H1 (cell line): ENCODE results near the gene RAB39B. TPM values are rescaled to one million over a fixed set of nuclear protein-coding genes. Genes with fewer than 3 reads are reported as not detected.

Source experiments
- CTCF ChIA-PET: fragments of 300-600 bp; sonication (Branson Sonifier 250); formaldehyde crosslinking; loops from one replicate; lab custom pipeline; 2021; ENCODE audit not compliant: partially characterized antibody; lab: Charles Lee
- POLR2A ChIA-PET: fragments of 300-600 bp; sonication (Branson Sonifier 250); formaldehyde crosslinking; loops from one replicate; lab custom pipeline; 2021; ENCODE audit warnings: inconsistent platforms; ENCODE audit not compliant: partially characterized antibody; lab: Charles Lee
- DNase-seq, 2 experiments: peaks; one replicate each; pipeline versions ENCODE4 v3.0.0 to v3.0.0-alpha.2; 2010 to 2022; ENCODE audit warnings: low spot score in 2 of 2, low read depth in 1 of 2, mixed read lengths in 1 of 2
- FAIRE-seq: peaks from 2 replicates; lab custom pipeline; 2011; peaks lifted over from hg19 to GRCh38; lab: Jason Lieb, UNC
- H2AFZ ChIP-seq: 2 replicates; pipeline ENCODE4 v1.8.1; 2012; ENCODE audit warnings: low read length, inconsistent platforms
- H2AK5ac ChIP-seq: 2 replicates; pipeline ENCODE4 v1.6.1; 2013; ENCODE audit warnings: low read depth, low read length
- H2BK120ac ChIP-seq: replicated peaks from 2 replicates; pipeline ENCODE3; 2013; ENCODE audit warnings: low read depth, low read length, inconsistent platforms
- H2BK12ac ChIP-seq: 2 replicates; pipeline ENCODE4 v1.6.1; 2013; ENCODE audit warnings: low read depth, low read length
- H2BK15ac ChIP-seq: 2 replicates; pipeline ENCODE4 v1.6.1; 2013; ENCODE audit warnings: low read length
- H2BK20ac ChIP-seq: 2 replicates; pipeline ENCODE4 v1.6.1; 2013; ENCODE audit warnings: low read length
- H2BK5ac ChIP-seq: 2 replicates; pipeline ENCODE4 v1.6.1; 2013; ENCODE audit warnings: low read depth, low read length
- H3K14ac ChIP-seq: 2 replicates; pipeline ENCODE4 v1.6.1; 2013; ENCODE audit warnings: inconsistent platforms; ENCODE audit not compliant: insufficient read length
- H3K18ac ChIP-seq: 2 replicates; pipeline ENCODE4 v1.6.1; 2013; ENCODE audit warnings: low read length; ENCODE audit errors: extremely low read depth
- H3K23ac ChIP-seq: 2 replicates; pipeline ENCODE4 v1.6.1; 2013; ENCODE audit warnings: inconsistent platforms; ENCODE audit not compliant: insufficient read length
- H3K23me2 ChIP-seq: 2 replicates; pipeline ENCODE4 v1.6.1; 2013; ENCODE audit warnings: low read depth, low read length
- H3K27ac ChIP-seq: 2 replicates; pipeline ENCODE4 v1.6.1; 2011; ENCODE audit warnings: low read depth, low read length, inconsistent platforms
- H3K27me3 ChIP-seq, 4 experiments: replicated peaks in 1 of 4; 1 replicate in 1 of 4; 2 replicates in 3 of 4; pipeline versions ENCODE4 v1.6.1 to v1.8.1; 2011 to 2013; ENCODE audit warnings: low read length in 3 of 4, mild to moderate bottlenecking in 3 of 4, inconsistent platforms in 2 of 4, mixed read lengths in 2 of 4, moderate library complexity in 1 of 4; ENCODE audit not compliant: control insufficient read depth in 3 of 4, insufficient read depth in 3 of 4; ENCODE audit errors: extremely low read depth in 1 of 4
- H3K36me3 ChIP-seq, 4 experiments: 2 replicates each; pipeline versions ENCODE4 v1.6.1 to v1.8.1; 2011 to 2013; ENCODE audit warnings: mild to moderate bottlenecking in 4 of 4, low read length in 3 of 4, moderate library complexity in 2 of 4, control low read depth in 1 of 4, inconsistent platforms in 1 of 4; ENCODE audit not compliant: insufficient read depth in 4 of 4, control insufficient read depth in 2 of 4
- H3K4ac ChIP-seq: replicated peaks from 2 replicates; pipeline ENCODE3; 2013; ENCODE audit warnings: low read length, low read depth, mixed read lengths, inconsistent platforms; ENCODE audit not compliant: insufficient read length
- H3K4me1 ChIP-seq, 4 experiments: replicated peaks in 1 of 4; 1 replicate in 1 of 4; 2 replicates in 3 of 4; pipeline versions ENCODE4 v1.6.1 to v1.8.1; 2011 to 2013; ENCODE audit warnings: low read length in 3 of 4, inconsistent platforms in 2 of 4, mixed read lengths in 1 of 4; ENCODE audit not compliant: insufficient read depth in 4 of 4, control insufficient read depth in 3 of 4
- H3K4me2 ChIP-seq, 2 experiments: 2 replicates each; pipeline versions ENCODE4 v1.6.1 to v1.8.1; 2011 to 2013; ENCODE audit warnings: low read depth in 2 of 2, low read length in 2 of 2, control low read depth in 1 of 2, inconsistent platforms in 1 of 2, mild to moderate bottlenecking in 1 of 2; ENCODE audit not compliant: insufficient read depth in 1 of 2
- H3K4me3 ChIP-seq, 4 experiments: fragments of 200-600, 300-600 bp in 1 of 4; sonication (generic), shearing (Covaris generic), sonication (Bioruptor Twin) in 1 of 4; 2 replicates each; pipeline versions ENCODE4 v1.5.1 to v1.8.1; 2011 to 2016; ENCODE audit warnings: low read length in 4 of 4, low read depth in 3 of 4, control low read depth in 2 of 4, inconsistent platforms in 2 of 4, mild to moderate bottlenecking in 2 of 4, mixed read lengths in 1 of 4, moderate library complexity in 1 of 4; ENCODE audit not compliant: insufficient read depth in 2 of 4; ENCODE audit errors: extremely low read depth in 1 of 4
- H3K56ac ChIP-seq: replicated peaks from 2 replicates; pipeline ENCODE3; 2013; ENCODE audit warnings: low read depth, mild to moderate bottlenecking, mixed read lengths, low read length, inconsistent platforms; ENCODE audit not compliant: insufficient read length
- H3K79me1 ChIP-seq: 2 replicates; pipeline ENCODE4 v1.6.1; 2013; ENCODE audit warnings: low read depth, low read length, control low read depth
- H3K79me2 ChIP-seq, 2 experiments: 2 replicates each; pipeline versions ENCODE4 v1.6.1 to v1.8.1; 2012 to 2013; ENCODE audit warnings: low read length in 2 of 2, mild to moderate bottlenecking in 2 of 2, inconsistent platforms in 1 of 2; ENCODE audit not compliant: insufficient read depth in 2 of 2, control insufficient read depth in 1 of 2
- H3K9ac ChIP-seq, 4 experiments: replicated peaks in 1 of 4; 1 replicate in 1 of 4; 2 replicates in 3 of 4; pipeline versions ENCODE4 v1.6.1 to v1.8.1; 2011 to 2013; ENCODE audit warnings: low read depth in 3 of 4, low read length in 3 of 4, control low read depth in 2 of 4, mild to moderate bottlenecking in 2 of 4, moderate library complexity in 2 of 4, inconsistent platforms in 1 of 4; ENCODE audit errors: extremely low read depth in 1 of 4
- H3K9me3 ChIP-seq, 2 experiments: 2 replicates each; pipeline versions ENCODE4 v1.6.1 to v1.8.1; 2012 to 2013; ENCODE audit warnings: mild to moderate bottlenecking in 2 of 2, moderate library complexity in 2 of 2, control low read depth in 1 of 2, inconsistent platforms in 1 of 2, low read depth in 1 of 2, low read length in 1 of 2, mixed read lengths in 1 of 2; ENCODE audit not compliant: insufficient read depth in 2 of 2
- H4K20me1 ChIP-seq, 2 experiments: replicated peaks in 1 of 2; 2 replicates each; pipeline versions ENCODE3 to v1.8.1; 2011 to 2013; ENCODE audit warnings: inconsistent platforms in 2 of 2, low read length in 2 of 2, mild to moderate bottlenecking in 1 of 2; ENCODE audit not compliant: insufficient read depth in 2 of 2, control insufficient read depth in 1 of 2
- H4K5ac ChIP-seq: 2 replicates; pipeline ENCODE4 v1.6.1; 2013; ENCODE audit warnings: low read length, low read depth, mixed read lengths, inconsistent platforms; ENCODE audit not compliant: insufficient read length
- H4K8ac ChIP-seq: 2 replicates; pipeline ENCODE4 v1.8.0; 2013; ENCODE audit warnings: mild to moderate bottlenecking, moderate library complexity, low read length, inconsistent platforms; ENCODE audit not compliant: insufficient read depth; ENCODE audit errors: extremely low read depth
- H4K91ac ChIP-seq: replicated peaks from 2 replicates; pipeline ENCODE3; 2013; ENCODE audit warnings: low read length, mixed read lengths, inconsistent platforms; ENCODE audit not compliant: insufficient read length
- ASH2L ChIP-seq: fragments of 200-600, 300-600 bp; sonication (generic); IDR thresholded peaks from one replicate; pipeline ENCODE4 v1.7.1; 2017; ENCODE audit warnings: low read length
- RAD21 ChIP-seq, 2 experiments: IDR thresholded peaks in 1 of 2; conservative IDR thresholded peaks in 1 of 2; 2 replicates each; pipeline ENCODE4 v1.6.1; 2011; ENCODE audit warnings: low read depth in 2 of 2, low read length in 2 of 2, improper control_type of control experiment in 1 of 2, inconsistent platforms in 1 of 2, mild to moderate bottlenecking in 1 of 2, moderate library complexity in 1 of 2
- RBBP5 ChIP-seq: IDR thresholded peaks from 2 replicates; pipeline ENCODE4 v1.7.1; 2012; ENCODE audit warnings: low read depth, mild to moderate bottlenecking, inconsistent platforms, low read length, moderate library complexity, borderline replicate concordance
- WGBS, 2 experiments: shearing (Covaris generic) in 1 of 2; methylation state at CpG; one replicate each; pipeline versions ENCODE4 v1.1.6 to v1.1.7; 2013 to 2015; ENCODE audit warnings: low lambda C conversion rate in 2 of 2, mixed read lengths in 2 of 2, inconsistent platforms in 1 of 2, low coverage in 1 of 2, missing lambda C conversion rate in 1 of 2; ENCODE audit not compliant: insufficient replicate concordance in 2 of 2, insufficient coverage in 1 of 2, insufficient read length in 1 of 2; ENCODE audit errors: extremely low coverage in 1 of 2, missing lambda C conversion rate in 1 of 2; 5-methylcytosine and 5-hydroxymethylcytosine counted together
- polyA plus RNA-seq, 7 experiments: library from polyadenylated mRNA; depleted of rRNA in 3 of 7; stranded (reverse) in 5 of 7; unstranded in 2 of 7; fragments of >200 nt in 5 of 7; fragments of 200-250 nt in 2 of 7; gene quantifications; 1 replicate in 5 of 7; 2 replicates in 1 of 7; 4 replicates in 1 of 7; pipeline versions ENCODE4 v1.2.1 to v1.2.3, GENCODE V29; 2011 to 2013; ENCODE audit warnings: missing spikeins in 2 of 7, mixed read lengths in 2 of 7
- total RNA-seq: library from RNA; stranded (reverse); fragmentation: NEBNext Ultra II Directional; extraction: Animal tissue kit (Norgen Biotek cat#: 25700); gene quantifications from 2 replicates; pipeline ENCODE4 v1.2.1, GENCODE V29; 2021

RAB39B gene
- total and polyA plus RNA-seq, 2 of the 8 experiments (the other 6 are each of a cell fraction or from before 2014, with no cell fraction given), result 3.1 to 9.3 TPM

- Histone ChIP-seq H3K56ac (no peak overlapping the region), H3K14ac (no peak overlapping the region), H3K4me1 (no peaks in the 10 kb centered on the region; a peak in 2 of 7 replicates), H4K91ac (no peak overlapping the region), H3K18ac (no peak overlapping the region), H3K4me2 (no peak overlapping the region), H3K23ac (no peak overlapping the region), H2AK5ac (no peak overlapping the region), H3K27ac (no peak overlapping the region), H3K36me3 (no peaks in the 10 kb centered on the region), H3K79me1 (no peaks in the 10 kb centered on the region), H2BK20ac (no peak overlapping the region), H3K79me2 (peaks cover 0 to 20% of the 10 kb centered on the region in 2 experiments; a peak in 3 of 4 replicates), H4K8ac (no peak overlapping the region), H2BK15ac (no peak overlapping the region), H4K20me1 (peaks cover 0 to 3% of the 10 kb centered on the region in 2 experiments), H3K9me3 (no peaks in the 10 kb centered on the region), H2BK5ac (no peak overlapping the region), H3K4me3 (no peak overlapping the region), H4K5ac (no peak overlapping the region), H3K4ac (no peak overlapping the region), H3K9ac (no peak overlapping the region), H3K23me2 (peaks cover 3% of the 10 kb centered on the region; the same call in 1 of the 2 replicates), H3K27me3 (peaks cover 0 to 2% (median 0%) of the 10 kb centered on the region in 4 experiments; a peak in 3 of 7 replicates), H2BK120ac (no peak overlapping the region), H2AFZ (no peak overlapping the region), H2BK12ac (no peak overlapping the region)
- 86% methylated on average over 4 of the region's 4 CpGs; no CpG with 5 or more reads in 1 of the 2 experiments for WGBS, 2 experiments
- TF ChIP-seq RAD21 (IDR thresholded peaks at IDR 0.05 in 1 of 2, conservative IDR thresholded peaks at IDR 0.05 in 1 of 2; ENCODE audit: low read depth in 2 of 2, low read length in 2 of 2), result no peak
- TF ChIP-seq ASH2L, result no peak
- TF ChIP-seq RBBP5, result no peak
- DNase-seq (no peak), FAIRE-seq (no peak)
- ChIA-PET CTCF (no interaction called here), POLR2A (no interaction called here)
Observed at GRCh38 chrX:155213731-155214130, 50.6 kb downstream of the RAB39B start.
